Measurements from ENCODE around the gene PRDM15.

PRDM15 gene

GRCh38 chr21:41763996-41764395 is 115.1 kb downstream of the PRDM15 start:
- TF ChIP-seq CTCF (IDR thresholded peaks at IDR 0.05): no peak
- DNase-seq: no peak
- no peak overlapping the region for H3K4me3 Mint-ChIP-seq
- no peaks in the 10 kb centered on the region for H3K9me3 Mint-ChIP-seq
- H3K36me3 Mint-ChIP-seq (ENCODE audit: low read depth): no peaks in the 10 kb centered on the region
- H3K4me1 Mint-ChIP-seq: peaks cover 69% of the 10 kb centered on the region
- H3K27ac Mint-ChIP-seq: no peak overlapping the region
- peaks cover 91% of the 10 kb centered on the region for H3K27me3 Mint-ChIP-seq (ENCODE audit: low read depth, poor library complexity)

- H3K9me3 Mint-ChIP-seq: no peaks in the 10 kb centered on the region
- no peak for DNase-seq
- TF ChIP-seq CTCF (IDR thresholded peaks at IDR 0.05): no peak
- H3K36me3 Mint-ChIP-seq (ENCODE audit: low read depth): no peaks in the 10 kb centered on the region
- peaks cover 63% of the 10 kb centered on the region for H3K4me1 Mint-ChIP-seq
- peaks cover 85% of the 10 kb centered on the region for H3K27me3 Mint-ChIP-seq (ENCODE audit: low read depth, poor library complexity)
- no peak overlapping the region for H3K27ac Mint-ChIP-seq
- H3K4me3 Mint-ChIP-seq: peak overlapping the region; percentile 70
These were observed 115.7 kb downstream of the PRDM15 start for GRCh38 chr21:41763398-41763931.

- Mint-ChIP-seq H3K4me3 (peak overlapping the region; percentile 80), H3K36me3 (ENCODE audit: low read depth) (no peaks in the 10 kb centered on the region), H3K27me3 (ENCODE audit: low read depth, poor library complexity) (peaks cover 78% of the 10 kb centered on the region), H3K4me1 (peaks cover 56% of the 10 kb centered on the region), H3K9me3 (no peaks in the 10 kb centered on the region), H3K27ac (no peak overlapping the region)
- TF ChIP-seq CTCF (IDR thresholded peaks at IDR 0.05): no peak
- no peak for DNase-seq
These were observed 116.4 kb downstream of the PRDM15 start for GRCh38 chr21:41762753-41763152.

- DNase-seq: peak; percentile 54
- Mint-ChIP-seq H3K27me3 (ENCODE audit: low read depth, poor library complexity) (peaks cover 72% of the 10 kb centered on the region), H3K36me3 (ENCODE audit: low read depth) (no peaks in the 10 kb centered on the region), H3K9me3 (no peaks in the 10 kb centered on the region), H3K4me3 (peak overlapping the region; percentile 80), H3K4me1 (peaks cover 49% of the 10 kb centered on the region), H3K27ac (no peak overlapping the region)
- no peak for TF ChIP-seq CTCF (IDR thresholded peaks at IDR 0.05)
These were observed 117.1 kb downstream of the PRDM15 start for GRCh38 chr21:41761934-41762635.

- peaks cover 48% of the 10 kb centered on the region for H3K4me1 Mint-ChIP-seq
- H3K9me3 Mint-ChIP-seq: no peaks in the 10 kb centered on the region
- H3K36me3 Mint-ChIP-seq (ENCODE audit: low read depth): no peaks in the 10 kb centered on the region
- peaks cover 68% of the 10 kb centered on the region for H3K27me3 Mint-ChIP-seq (ENCODE audit: low read depth, poor library complexity)
- TF ChIP-seq CTCF (IDR thresholded peaks at IDR 0.05): no peak
- peak overlapping the region; percentile 80 for H3K4me3 Mint-ChIP-seq
- DNase-seq: no peak
- no peak overlapping the region for H3K27ac Mint-ChIP-seq
These were observed 117.8 kb downstream of the PRDM15 start for GRCh38 chr21:41761211-41761933.

Measured in nephron progenitor cell (in vitro differentiated cells).